OCI-LY1 (cell line): ENCODE data around the gene HIPK4.
A peak's percentile ranks its signal among the peaks of the same experiment; 100 is the strongest.

Source experiments
- H2AFZ ChIP-seq: fragments of 200-600 bp; sonication (generic), shearing (Covaris generic); 2 replicates; pipeline ENCODE4 v1.6.0; 2014; ENCODE audit warnings: antibody characterized with exemption, mild to moderate bottlenecking, low read length
- H3F3A ChIP-seq: fragments of 200-600 bp; sonication (generic), shearing (Covaris generic); 2 replicates; pipeline ENCODE4 v1.6.0; 2014; ENCODE audit warnings: mild to moderate bottlenecking, antibody characterized with exemption, low read length, moderate library complexity; ENCODE audit not compliant: insufficient read depth
- H3K27ac ChIP-seq: fragments of 200-600 bp; sonication (generic); 2 replicates; pipeline ENCODE4 v1.5.1; 2014; ENCODE audit warnings: low read length, mixed run types, mild to moderate bottlenecking, low read depth; ENCODE audit not compliant: poor library complexity, severe bottlenecking
- H3K27me3 ChIP-seq: fragments of 200-600 bp; sonication (generic); 2 replicates; pipeline ENCODE4 v1.6.0; 2014; ENCODE audit warnings: antibody characterized with exemption, mild to moderate bottlenecking, low read length, moderate library complexity; ENCODE audit not compliant: insufficient read depth
- H3K36me3 ChIP-seq: fragments of 200-600 bp; sonication (generic); 2 replicates; pipeline ENCODE4 v1.6.1; 2014; ENCODE audit warnings: mild to moderate bottlenecking, antibody characterized with exemption, low read length, moderate library complexity, mixed read lengths; ENCODE audit not compliant: insufficient read depth
- H3K4me1 ChIP-seq: fragments of 200-600 bp; sonication (generic); 2 replicates; pipeline ENCODE4 v1.5.1; 2014; ENCODE audit warnings: mild to moderate bottlenecking, low read length, moderate library complexity; ENCODE audit not compliant: insufficient read depth, severe bottlenecking
- H3K4me2 ChIP-seq: fragments of 200-600 bp; sonication (generic), shearing (Covaris generic); 2 replicates; pipeline ENCODE4 v1.6.1; 2014; ENCODE audit warnings: low read length
- H3K4me3 ChIP-seq: fragments of 200-600 bp; sonication (generic); 2 replicates; pipeline ENCODE4 v1.5.1; 2014; ENCODE audit warnings: low read length, low read depth, mild to moderate bottlenecking, mixed read lengths; ENCODE audit not compliant: poor library complexity, severe bottlenecking
- H3K79me2 ChIP-seq: fragments of 200-600 bp; shearing (Covaris generic); 2 replicates; pipeline ENCODE4 v1.6.1; 2016; ENCODE audit warnings: mixed run types, low read length, mixed read lengths; ENCODE audit not compliant: insufficient read depth
- H3K9ac ChIP-seq: fragments of 200-600 bp; sonication (generic), shearing (Covaris generic); 2 replicates; pipeline ENCODE4 v1.6.1; 2014; ENCODE audit warnings: mild to moderate bottlenecking, low read length, mixed read lengths
- H3K9me2 ChIP-seq: fragments of 200-600 bp; sonication (generic), shearing (Covaris generic); 2 replicates; pipeline ENCODE4 v1.6.1; 2014; ENCODE audit warnings: low read depth, mild to moderate bottlenecking, low read length, mixed read lengths
- H3K9me3 ChIP-seq: fragments of 200-600 bp; shearing (Covaris generic); 2 replicates; pipeline ENCODE4 v1.6.1; 2014; ENCODE audit warnings: low read length, mixed read lengths
- H4K20me1 ChIP-seq: fragments of 200-600 bp; sonication (generic), shearing (Covaris generic); 2 replicates; pipeline ENCODE4 v1.6.0; 2016; ENCODE audit warnings: mild to moderate bottlenecking, low read length; ENCODE audit not compliant: insufficient read depth
- CTCF ChIP-seq: fragments of 200-600 bp; sonication (generic), shearing (Covaris generic); IDR thresholded peaks from 2 replicates; pipeline ENCODE4 v1.5.1; 2017; ENCODE audit warnings: mild to moderate bottlenecking, antibody characterized with exemption, low read length, moderate library complexity, mixed read lengths
- EZH2 ChIP-seq: fragments of 200-600 bp; sonication (generic), shearing (Covaris generic); IDR thresholded peaks from 2 replicates; pipeline ENCODE4 v1.8.0; 2017; ENCODE audit warnings: borderline replicate concordance, mixed run types, mild to moderate bottlenecking, antibody characterized with exemption, low read length, moderate library complexity, mixed read lengths

Gene HIPK4

GRCh38 chr19:40421993-40422747 lies 32.2 kb upstream of the HIPK4 start:
- Histone ChIP-seq H3K4me2 (no peak overlapping the region), H3K9me2 (no peaks in the 10 kb centered on the region), H3F3A (no peaks in the 10 kb centered on the region), H3K9ac (no peak overlapping the region), H3K4me3 (no peak overlapping the region), H3K9me3 (no peaks in the 10 kb centered on the region), H3K36me3 (peaks cover 9% of the 10 kb centered on the region), H3K79me2 (peaks cover 6% of the 10 kb centered on the region; the same call in 1 of the 2 replicates), H4K20me1 (no peaks in the 10 kb centered on the region), H2AFZ (no peak overlapping the region), H3K27ac (peak overlapping the region; percentile 63), H3K4me1 (peaks cover 21% of the 10 kb centered on the region), H3K27me3 (no peaks in the 10 kb centered on the region)
- TF ChIP-seq EZH2 (no peak), CTCF (no peak)

- TF ChIP-seq CTCF = peak; percentile 95
- TF ChIP-seq EZH2 = no peak
- Histone ChIP-seq H3K36me3 (peaks cover 9% of the 10 kb centered on the region), H3K4me3 (peak overlapping the region; percentile 63), H2AFZ (no peak overlapping the region), H3K9ac (peak overlapping the region; percentile 67), H3K79me2 (peaks cover 6% of the 10 kb centered on the region; the same call in 1 of the 2 replicates), H3K27me3 (no peaks in the 10 kb centered on the region), H3K9me3 (no peaks in the 10 kb centered on the region), H3K4me1 (peaks cover 28% of the 10 kb centered on the region), H3F3A (no peaks in the 10 kb centered on the region), H3K4me2 (peak overlapping the region; percentile 67), H3K27ac (peak overlapping the region; percentile 63), H3K9me2 (no peaks in the 10 kb centered on the region), H4K20me1 (no peaks in the 10 kb centered on the region)
Observed at GRCh38 chr19:40420766-40421765, 31.1 kb upstream of the HIPK4 start.

GRCh38 chr19:40420451-40420765 lies 30.4 kb upstream of the HIPK4 start:
- H3K36me3 ChIP-seq = peaks cover 9% of the 10 kb centered on the region
- no peaks in the 10 kb centered on the region for H4K20me1 ChIP-seq
- H3K4me3 ChIP-seq = peak overlapping the region; percentile 63
- H3F3A ChIP-seq = no peaks in the 10 kb centered on the region
- H3K4me1 ChIP-seq = peaks cover 29% of the 10 kb centered on the region
- no peaks in the 10 kb centered on the region for H3K9me3 ChIP-seq
- H3K9me2 ChIP-seq = no peaks in the 10 kb centered on the region
- H3K9ac ChIP-seq = peak overlapping the region; percentile 67; the same call in 1 of the 2 replicates
- H2AFZ ChIP-seq = no peak overlapping the region
- H3K4me2 ChIP-seq = peak overlapping the region; percentile 67
- no peak overlapping the region for H3K27ac ChIP-seq
- no peaks in the 10 kb centered on the region for H3K27me3 ChIP-seq
- H3K79me2 ChIP-seq = peaks cover 6% of the 10 kb centered on the region; the same call in 1 of the 2 replicates
- TF ChIP-seq EZH2 (no peak), CTCF (no peak)
